ENCODE data around the gene UMODL1. TPM values are rescaled to one million over a fixed set of nuclear protein-coding genes. Genes with fewer than 3 reads are reported as not detected.

Gene UMODL1
- total RNA-seq, 3 donors from 2014 or later = not detected

DNA sequence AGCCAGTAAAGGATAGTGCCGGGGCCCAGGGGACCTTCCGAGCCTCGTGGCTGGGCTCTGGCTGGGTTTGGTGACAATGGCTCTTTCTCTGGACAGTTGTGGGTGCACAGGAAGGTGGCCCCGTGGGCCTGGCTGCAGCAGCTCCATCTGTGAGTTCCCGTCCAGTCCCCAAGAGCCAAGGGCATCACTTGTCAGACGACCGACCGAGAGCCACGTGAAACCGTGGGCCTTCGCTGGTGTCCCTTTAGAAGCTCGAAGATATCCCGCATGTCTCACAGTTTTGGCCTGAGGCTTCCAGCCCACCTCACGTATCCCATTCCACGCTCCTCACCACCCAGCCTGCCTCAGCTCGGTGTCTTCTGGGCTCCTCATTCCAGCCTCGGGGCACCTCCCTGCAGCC, 27.2 kb upstream of the UMODL1 start:
- no peaks in the 10 kb centered on the region for H3K4me1 Mint-ChIP-seq (ENCODE audit: low read depth)
- DNase-seq = no peak
- no peak overlapping the region for H3K4me3 Mint-ChIP-seq
- H3K9me3 Mint-ChIP-seq = no peaks in the 10 kb centered on the region
- H3K36me3 Mint-ChIP-seq (ENCODE audit: insufficient read depth) = no peaks in the 10 kb centered on the region
- ATAC-seq = no peak
- no peaks in the 10 kb centered on the region for H3K27me3 Mint-ChIP-seq (ENCODE audit: low read depth)

DNA sequence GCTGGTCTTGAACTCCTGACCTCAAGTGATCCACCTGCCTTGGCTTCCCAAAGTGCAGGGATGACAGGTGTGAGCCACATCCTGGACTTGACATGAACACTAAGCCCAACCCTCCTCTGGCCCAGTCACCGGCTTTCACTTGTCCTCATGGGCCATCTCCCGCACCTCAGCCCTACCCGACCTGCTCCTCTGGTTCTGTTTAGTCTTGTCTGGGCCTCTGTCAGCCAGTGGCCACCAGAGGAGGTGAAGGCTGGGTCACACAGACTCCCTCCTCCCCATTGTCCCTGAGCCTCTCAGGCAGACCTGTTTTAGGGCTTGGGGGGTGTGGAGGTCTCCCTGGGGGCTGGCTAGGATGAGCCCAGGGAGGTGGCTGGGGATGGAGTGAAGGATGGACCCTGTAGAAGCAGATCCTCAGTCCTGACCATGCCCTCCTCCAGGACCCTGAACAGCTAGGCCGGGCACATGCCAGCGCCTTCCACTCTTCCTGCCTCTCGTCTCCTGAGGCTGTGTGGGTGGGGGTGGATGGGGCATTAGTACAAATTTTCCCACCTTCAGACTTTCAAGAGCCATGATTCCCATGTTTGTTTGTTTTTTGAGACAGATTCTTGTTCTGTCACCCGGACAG, 26.1 kb upstream of the UMODL1 start:
- Mint-ChIP-seq H3K27me3 (ENCODE audit: low read depth) (no peaks in the 10 kb centered on the region), H3K9me3 (no peaks in the 10 kb centered on the region), H3K4me1 (ENCODE audit: low read depth) (no peaks in the 10 kb centered on the region), H3K4me3 (no peak overlapping the region), H3K36me3 (ENCODE audit: insufficient read depth) (no peaks in the 10 kb centered on the region)
- no peak for DNase-seq
- ATAC-seq = no peak

DNA sequence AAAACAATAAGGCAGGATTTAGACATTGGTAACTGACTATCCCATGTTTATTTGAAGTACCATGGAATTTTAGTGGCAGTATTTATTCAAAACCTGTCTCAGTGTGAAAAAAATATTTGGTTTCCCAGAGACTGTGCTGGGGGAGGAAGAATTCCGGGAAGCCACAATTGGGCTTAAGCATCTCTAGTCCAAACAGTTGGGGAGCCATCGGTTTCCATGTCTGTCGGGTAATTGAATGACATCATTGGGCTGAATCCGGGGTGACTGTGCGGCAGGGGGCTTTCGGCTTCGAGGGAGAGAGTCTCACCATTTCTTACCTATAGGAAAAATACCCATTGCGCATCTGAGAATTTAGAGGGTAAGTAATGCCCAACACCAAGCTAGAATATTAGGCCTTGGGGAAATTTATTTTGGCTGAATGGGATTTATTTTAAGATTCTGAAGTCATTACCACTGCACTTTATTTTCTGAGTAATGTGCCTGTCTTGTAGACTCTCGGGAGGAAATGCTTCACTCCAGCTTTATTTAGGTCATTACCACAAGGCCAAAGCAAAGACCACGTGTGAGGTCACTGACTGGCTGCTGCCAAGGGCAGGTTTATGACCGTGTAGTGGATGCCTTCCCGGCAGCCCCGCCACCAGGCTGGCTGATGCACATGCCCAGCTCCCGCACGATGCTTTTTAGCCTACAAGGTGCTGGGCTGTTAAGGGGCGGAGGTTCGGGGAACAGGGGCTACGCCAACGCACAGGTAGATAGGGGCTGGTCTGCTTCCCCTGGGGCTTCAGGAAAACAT, 23.1 kb upstream of the UMODL1 start:
- ATAC-seq = no peak
- Mint-ChIP-seq H3K4me3 (no peak overlapping the region), H3K9me3 (no peaks in the 10 kb centered on the region), H3K36me3 (ENCODE audit: insufficient read depth) (no peaks in the 10 kb centered on the region), H3K27me3 (ENCODE audit: low read depth) (no peaks in the 10 kb centered on the region), H3K4me1 (ENCODE audit: low read depth) (peaks cover 3% of the 10 kb centered on the region)
- DNase-seq = no peak

DNA sequence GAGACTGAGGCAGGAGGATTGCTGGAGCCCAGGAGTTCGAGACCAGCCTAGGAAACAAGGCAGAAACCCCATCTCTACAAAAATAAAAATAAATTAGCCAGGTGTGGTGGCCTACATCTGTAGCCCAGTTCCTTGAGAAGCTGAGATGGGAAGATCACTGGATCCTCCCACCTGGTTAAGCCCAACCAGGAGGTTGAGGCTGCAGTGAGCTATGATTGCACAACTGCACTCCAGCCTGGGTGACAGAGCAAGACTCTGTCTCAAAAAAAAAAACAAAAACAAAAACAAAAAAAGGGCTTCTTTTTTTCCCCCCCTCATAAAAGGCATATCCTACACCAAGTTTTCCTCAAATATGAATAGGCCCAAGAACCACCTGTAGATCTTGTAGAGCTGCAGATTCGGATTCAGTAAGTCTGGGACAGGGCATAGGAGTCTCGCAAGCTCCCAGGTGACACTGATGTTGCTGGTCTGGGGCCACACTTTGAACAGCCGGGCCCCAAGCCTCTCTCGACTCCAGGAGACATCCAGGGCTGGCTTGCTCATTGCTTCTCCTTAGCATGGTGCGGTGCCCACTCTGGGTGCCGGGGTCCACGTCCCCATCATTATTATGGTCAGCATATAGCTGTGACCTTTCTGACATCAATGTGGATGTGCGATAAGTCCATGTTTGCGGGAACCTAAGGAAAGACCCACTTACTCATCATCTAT, 22.1 kb upstream of the UMODL1 start:
- ATAC-seq = no peak
- H3K4me3 Mint-ChIP-seq = no peak overlapping the region
- H3K36me3 Mint-ChIP-seq (ENCODE audit: insufficient read depth) = no peaks in the 10 kb centered on the region
- H3K4me1 Mint-ChIP-seq (ENCODE audit: low read depth) = peaks cover 3% of the 10 kb centered on the region
- no peaks in the 10 kb centered on the region for H3K27me3 Mint-ChIP-seq (ENCODE audit: low read depth)
- DNase-seq = no peak
- H3K9me3 Mint-ChIP-seq = no peaks in the 10 kb centered on the region

DNA sequence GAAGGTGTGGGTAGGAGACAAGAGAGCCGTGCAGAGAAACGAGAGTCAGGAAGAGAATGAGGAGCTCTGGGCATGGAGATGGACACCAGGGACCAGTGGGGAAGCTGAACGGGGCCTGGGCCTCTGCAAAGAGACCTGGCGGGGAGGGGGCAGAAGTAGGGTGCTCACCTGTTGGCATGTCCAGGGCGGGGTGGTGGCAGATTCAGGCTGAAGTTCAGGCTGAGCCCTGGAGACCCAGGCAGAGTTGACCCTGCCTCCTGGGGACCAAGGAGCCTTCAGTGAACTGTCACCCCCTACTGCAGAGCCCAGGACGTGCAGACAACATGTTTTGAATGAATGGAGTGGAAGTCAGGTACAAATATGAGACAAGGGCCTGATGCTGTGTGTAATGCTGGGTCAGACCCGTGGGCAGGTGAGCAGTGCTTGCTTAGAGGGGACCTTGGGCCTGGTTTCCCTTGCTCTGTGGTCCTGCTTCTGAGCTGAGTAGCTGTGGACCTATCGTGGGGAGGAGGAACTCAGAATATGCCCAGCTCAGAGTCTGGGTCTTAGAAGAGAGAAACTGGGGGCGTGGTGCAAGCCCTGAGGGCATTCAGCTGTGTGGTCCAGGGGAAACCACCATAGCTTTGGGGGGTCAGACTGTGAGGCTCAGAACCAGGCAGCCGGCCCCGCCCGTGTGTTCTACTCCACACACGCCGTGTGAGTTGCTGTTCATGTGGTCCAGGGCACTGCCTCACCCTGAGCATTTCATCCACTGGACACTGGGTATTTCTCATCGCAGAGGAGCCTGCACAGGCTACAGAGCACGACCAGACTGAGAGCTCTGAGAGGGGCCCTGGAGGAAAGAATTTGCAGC, 21.3 kb upstream of the UMODL1 start:
- Mint-ChIP-seq H3K4me3 (no peak overlapping the region), H3K27me3 (ENCODE audit: low read depth) (no peaks in the 10 kb centered on the region), H3K4me1 (ENCODE audit: low read depth) (peaks cover 3% of the 10 kb centered on the region), H3K36me3 (ENCODE audit: insufficient read depth) (no peaks in the 10 kb centered on the region), H3K9me3 (no peaks in the 10 kb centered on the region)
- no peak for DNase-seq
- ATAC-seq = no peak

DNA sequence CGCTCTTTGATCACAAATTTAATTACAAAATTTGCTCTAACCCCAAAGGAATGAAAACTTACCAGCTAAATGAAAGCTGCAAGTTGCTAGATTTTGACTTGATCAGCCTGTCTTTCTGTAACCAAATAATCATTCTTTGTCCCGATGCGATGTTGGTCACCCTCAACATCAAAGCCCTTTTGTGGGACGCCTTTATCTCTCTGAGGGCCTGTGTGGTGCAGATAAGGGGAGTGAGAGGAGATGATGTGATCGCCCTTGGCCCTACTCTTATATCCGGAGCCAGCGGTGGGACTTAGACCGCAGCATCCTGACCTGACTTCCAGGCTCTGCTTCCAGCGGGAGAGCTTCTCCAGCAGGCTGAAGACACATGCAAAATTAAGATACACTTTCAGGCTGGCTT, 19.3 kb upstream of the UMODL1 start:
- Mint-ChIP-seq H3K4me3 (no peak overlapping the region), H3K36me3 (ENCODE audit: insufficient read depth) (no peaks in the 10 kb centered on the region), H3K9me3 (no peaks in the 10 kb centered on the region), H3K4me1 (ENCODE audit: low read depth) (peaks cover 3% of the 10 kb centered on the region), H3K27me3 (ENCODE audit: low read depth) (no peaks in the 10 kb centered on the region)
- ATAC-seq (no peak), DNase-seq (no peak)

DNA sequence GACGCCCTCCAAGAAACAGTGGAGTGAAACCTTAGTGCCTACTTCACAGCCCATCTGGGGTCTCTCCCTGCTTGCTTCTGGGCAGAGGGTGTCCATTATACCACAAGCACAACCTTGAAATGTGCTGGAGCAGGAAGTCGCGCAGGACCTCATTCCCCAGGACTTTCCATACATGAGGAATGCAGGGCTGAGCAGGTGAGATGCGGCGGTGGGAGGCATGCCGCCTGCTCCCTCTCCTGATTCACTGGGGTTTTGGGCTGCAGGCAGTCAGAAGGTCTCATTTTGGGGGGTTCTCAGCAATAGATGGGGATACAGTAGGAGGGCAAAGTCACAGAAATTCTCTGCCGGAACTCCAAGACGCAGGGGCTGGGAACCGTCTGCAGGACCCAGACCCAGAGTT, 15.7 kb upstream of the UMODL1 start:
- Mint-ChIP-seq H3K4me3 (no peak overlapping the region), H3K9me3 (no peaks in the 10 kb centered on the region), H3K36me3 (ENCODE audit: insufficient read depth) (no peaks in the 10 kb centered on the region), H3K27me3 (ENCODE audit: low read depth) (no peaks in the 10 kb centered on the region), H3K4me1 (ENCODE audit: low read depth) (peaks cover 8% of the 10 kb centered on the region)
- ATAC-seq = no peak
- no peak for DNase-seq

DNA sequence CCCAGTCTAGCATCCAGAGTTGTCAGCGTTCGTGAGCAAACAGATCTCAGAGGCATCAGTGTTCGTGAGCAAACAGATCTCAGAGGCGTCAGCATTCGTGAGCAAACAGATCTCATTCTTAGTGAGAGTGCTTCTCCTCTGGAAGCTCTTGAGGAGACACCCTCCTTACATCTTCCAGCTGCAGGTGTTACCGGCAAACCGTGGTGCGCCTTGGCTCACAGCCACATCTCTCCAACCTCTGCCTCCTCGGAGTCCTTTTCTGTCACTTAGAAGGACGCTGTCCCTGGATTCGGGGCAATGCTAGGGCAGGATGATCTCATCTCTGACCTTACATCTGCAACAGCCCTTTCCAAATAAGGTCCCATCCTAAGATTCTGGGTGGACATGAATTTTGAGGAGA, 14.6 kb upstream of the UMODL1 start:
- no peaks in the 10 kb centered on the region for H3K27me3 Mint-ChIP-seq (ENCODE audit: low read depth)
- ATAC-seq = no peak
- peaks cover 15% of the 10 kb centered on the region for H3K4me1 Mint-ChIP-seq (ENCODE audit: low read depth)
- DNase-seq = no peak
- no peaks in the 10 kb centered on the region for H3K9me3 Mint-ChIP-seq
- no peak overlapping the region for H3K4me3 Mint-ChIP-seq
- H3K36me3 Mint-ChIP-seq (ENCODE audit: insufficient read depth) = no peaks in the 10 kb centered on the region

DNA sequence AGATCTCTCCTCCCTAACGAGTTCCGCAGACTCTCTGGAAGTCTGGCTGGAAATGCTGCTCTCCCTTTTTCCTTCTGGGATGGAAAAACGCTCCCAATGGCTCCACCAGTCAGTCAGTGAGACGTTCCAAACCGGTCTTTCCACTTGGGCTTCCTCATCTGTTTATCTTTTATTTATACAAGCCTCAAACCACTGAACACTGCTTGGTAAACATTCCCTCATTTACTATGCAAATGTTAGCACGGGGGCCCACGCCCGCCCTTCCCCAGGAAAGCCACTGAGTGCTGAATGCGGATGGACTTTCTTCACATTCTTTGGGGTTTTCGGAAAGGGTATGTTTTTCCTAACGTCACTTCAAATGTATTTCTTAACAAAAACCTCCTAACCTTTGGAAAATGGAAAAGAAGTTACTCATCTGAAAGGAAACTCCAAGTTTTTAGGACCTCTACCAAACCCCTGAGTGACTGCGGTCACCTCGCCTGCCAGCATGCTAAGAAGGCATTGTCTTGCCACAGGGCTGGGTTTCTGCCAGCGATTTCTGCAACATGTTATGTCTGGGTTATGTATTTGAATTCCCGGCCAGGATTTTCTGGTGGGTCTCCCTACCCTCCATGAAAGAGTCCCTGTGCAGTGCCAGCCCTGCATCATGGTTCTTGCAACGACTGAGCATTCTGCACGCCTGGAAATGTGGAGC, 14.0 kb upstream of the UMODL1 start:
- Mint-ChIP-seq H3K4me3 (no peak overlapping the region), H3K36me3 (ENCODE audit: insufficient read depth) (no peaks in the 10 kb centered on the region), H3K4me1 (ENCODE audit: low read depth) (peaks cover 18% of the 10 kb centered on the region), H3K9me3 (no peaks in the 10 kb centered on the region), H3K27me3 (ENCODE audit: low read depth) (no peaks in the 10 kb centered on the region)
- ATAC-seq (no peak), DNase-seq (no peak)

DNA sequence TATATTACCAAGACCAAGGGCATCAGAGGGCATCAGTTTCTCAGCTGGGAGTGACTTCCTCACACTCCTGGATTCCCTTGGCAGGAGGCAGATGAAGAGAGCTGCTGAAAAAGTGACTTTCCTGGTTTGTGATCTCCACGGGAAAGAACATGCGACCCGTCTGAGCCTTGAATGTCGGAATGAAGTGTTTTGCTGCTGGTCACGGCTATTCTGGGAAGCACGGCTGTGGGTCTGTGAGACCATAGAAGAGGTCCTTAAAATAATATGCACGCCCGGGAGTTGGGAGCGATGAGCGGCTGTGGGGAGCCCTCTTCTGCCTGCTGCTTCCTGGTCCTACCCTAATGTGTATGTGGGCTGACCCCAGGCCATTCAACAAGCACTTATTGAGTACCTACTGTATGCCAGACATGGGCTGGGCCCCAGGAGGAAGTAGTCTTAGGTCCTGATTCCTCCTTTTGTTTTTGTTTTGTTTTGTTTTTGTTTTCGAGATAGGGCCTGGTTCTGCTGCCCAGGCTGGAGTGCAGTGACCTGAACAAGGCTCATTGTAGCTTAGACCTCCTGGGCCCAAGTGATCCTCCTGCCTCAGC, 13.2 kb upstream of the UMODL1 start:
- H3K4me3 Mint-ChIP-seq = no peak overlapping the region
- H3K4me1 Mint-ChIP-seq (ENCODE audit: low read depth) = peaks cover 26% of the 10 kb centered on the region
- H3K36me3 Mint-ChIP-seq (ENCODE audit: insufficient read depth) = no peaks in the 10 kb centered on the region
- DNase-seq = no peak
- no peaks in the 10 kb centered on the region for H3K9me3 Mint-ChIP-seq
- H3K27me3 Mint-ChIP-seq (ENCODE audit: low read depth) = no peaks in the 10 kb centered on the region
- ATAC-seq = no peak

DNA sequence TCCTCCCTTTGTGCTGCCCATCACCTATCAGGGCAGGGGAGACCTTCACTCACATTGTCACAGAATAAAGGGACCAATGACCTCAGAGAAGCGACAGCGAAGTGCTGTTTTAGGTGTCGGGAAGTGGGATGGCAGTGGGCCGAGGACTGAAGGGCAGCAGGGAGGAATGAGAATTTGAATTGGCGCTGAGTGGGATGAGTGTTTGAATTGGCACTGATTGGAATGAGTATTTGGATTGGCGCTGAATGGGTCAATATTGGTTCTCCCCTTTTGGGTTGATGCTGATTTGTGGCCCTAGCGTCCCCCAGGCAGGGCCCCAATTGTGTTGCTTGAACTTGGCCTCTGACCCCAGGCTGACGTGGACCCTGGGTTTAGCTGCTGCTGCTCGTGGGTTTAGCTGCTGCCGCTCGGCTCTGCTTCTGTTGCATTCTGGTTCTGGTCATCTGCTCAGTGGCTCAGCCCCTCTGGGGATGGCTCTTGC, 12.4 kb upstream of the UMODL1 start:
- no peak overlapping the region for H3K4me3 Mint-ChIP-seq
- DNase-seq (no peak), ATAC-seq (no peak)
- peaks cover 33% of the 10 kb centered on the region for H3K4me1 Mint-ChIP-seq (ENCODE audit: low read depth)
- no peaks in the 10 kb centered on the region for H3K9me3 Mint-ChIP-seq
- no peaks in the 10 kb centered on the region for H3K36me3 Mint-ChIP-seq (ENCODE audit: insufficient read depth)
- no peaks in the 10 kb centered on the region for H3K27me3 Mint-ChIP-seq (ENCODE audit: low read depth)

DNA sequence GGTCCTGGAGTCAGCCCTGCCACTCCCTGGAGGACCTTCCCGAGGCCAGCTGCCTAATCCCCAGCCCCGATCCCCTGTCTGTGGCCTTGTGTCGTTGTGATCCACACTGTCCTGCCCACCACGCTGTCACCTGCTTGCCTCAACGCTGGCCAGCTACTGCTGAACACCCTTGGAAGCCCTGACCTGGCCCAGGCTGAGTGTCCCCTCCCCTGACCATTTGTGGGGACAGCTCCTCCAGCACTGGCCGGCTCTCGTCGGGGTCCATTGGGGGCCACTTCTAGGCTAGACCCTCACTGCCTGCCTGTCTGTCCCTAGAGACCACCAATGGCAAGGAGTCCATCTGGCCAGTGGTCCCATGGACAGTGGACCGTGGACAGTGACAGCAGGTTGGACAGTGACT, 12.0 kb upstream of the UMODL1 start:
- no peak for DNase-seq
- Mint-ChIP-seq H3K4me3 (no peak overlapping the region), H3K4me1 (ENCODE audit: low read depth) (peaks cover 38% of the 10 kb centered on the region), H3K36me3 (ENCODE audit: insufficient read depth) (no peaks in the 10 kb centered on the region), H3K27me3 (ENCODE audit: low read depth) (no peaks in the 10 kb centered on the region), H3K9me3 (no peaks in the 10 kb centered on the region)
- ATAC-seq = no peak

DNA sequence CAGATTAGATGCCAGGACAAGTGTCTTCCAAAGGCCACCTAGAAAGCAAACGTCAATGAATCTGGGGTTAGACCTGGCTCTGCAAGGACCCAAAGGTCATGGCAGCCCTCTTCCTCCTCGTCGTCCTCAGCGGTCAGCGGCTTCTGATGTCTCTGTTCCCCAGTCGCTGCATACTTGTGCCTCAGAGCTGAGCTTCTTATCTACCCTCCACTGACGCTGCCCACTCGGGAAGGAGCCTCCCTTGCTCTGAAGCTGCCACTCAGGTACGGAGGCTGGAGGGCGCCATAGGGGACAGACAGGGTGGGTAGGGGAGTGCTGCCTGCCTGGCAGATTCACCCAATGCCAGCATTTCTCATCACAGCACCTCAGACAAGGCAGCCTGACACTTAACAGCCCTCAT, 11.4 kb upstream of the UMODL1 start:
- Mint-ChIP-seq H3K4me1 (ENCODE audit: low read depth) (peaks cover 44% of the 10 kb centered on the region), H3K9me3 (no peaks in the 10 kb centered on the region), H3K4me3 (no peak overlapping the region), H3K27me3 (ENCODE audit: low read depth) (no peaks in the 10 kb centered on the region), H3K36me3 (ENCODE audit: insufficient read depth) (no peaks in the 10 kb centered on the region)
- DNase-seq (no peak), ATAC-seq (no peak)
